ENCODE measurements around the gene LEAP2.
A peak's percentile ranks its signal among the peaks of the same experiment; 100 is the strongest.
"Not testable (repeated sequence)": the region's sequence is repeated elsewhere in the genome, so short reads cannot be mapped to it uniquely, and the experiment has no call there.

Gene LEAP2

GRCh38 chr5:132840896-132841295 is 32.6 kb upstream of the LEAP2 start:
- DNase-seq (ENCODE audit: low read depth): no peak

GRCh38 chr5:132841305-132841704 is 32.2 kb upstream of the LEAP2 start:
- DNase-seq (ENCODE audit: low read depth): peak; percentile 64

DNA sequence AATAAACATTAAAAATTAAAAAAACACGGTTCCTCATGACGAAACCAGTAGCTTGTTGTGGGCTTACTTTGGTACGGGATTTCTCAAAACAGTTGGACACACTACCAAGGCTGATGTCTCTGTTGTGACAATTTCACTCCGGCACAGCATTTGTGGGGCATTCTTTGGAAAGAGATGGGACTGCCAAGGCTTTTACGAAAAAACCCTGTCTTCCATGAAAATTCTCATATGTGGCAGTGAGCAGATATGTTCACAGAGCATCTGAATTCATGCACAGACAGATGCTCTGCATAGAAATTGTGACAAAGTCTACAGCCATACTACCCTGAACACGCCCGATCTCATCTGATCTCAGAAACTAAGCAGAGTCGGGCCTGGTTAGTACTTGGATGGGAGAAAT is 25.2 kb upstream of the LEAP2 start:
- no peak for DNase-seq (ENCODE audit: low read depth)

GRCh38 chr5:132849347-132849746 is 24.1 kb upstream of the LEAP2 start:
- no peak for DNase-seq (ENCODE audit: low read depth)

DNA sequence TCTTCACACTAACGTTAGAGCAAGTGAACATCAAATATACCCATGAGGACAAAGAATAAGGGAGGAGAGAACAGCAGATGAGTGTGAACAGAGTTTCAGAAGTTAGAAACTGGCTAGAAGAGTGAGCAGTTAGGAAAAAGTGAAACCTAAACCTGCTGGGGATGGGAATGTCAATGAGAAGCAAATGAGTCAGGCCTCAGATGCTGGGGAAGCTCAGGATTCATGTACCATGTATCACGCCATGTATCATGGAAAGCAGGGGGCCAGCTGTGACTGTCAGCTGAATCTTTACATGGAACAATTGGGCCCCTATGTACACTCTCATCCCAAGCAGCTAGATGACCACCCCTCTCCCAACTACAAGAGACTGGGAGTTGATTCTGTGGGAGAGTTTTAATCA is 23.4 kb upstream of the LEAP2 start:
- peak; percentile 34 for DNase-seq (ENCODE audit: low read depth)

GRCh38 chr5:132853323-132853722 is 20.1 kb upstream of the LEAP2 start:
- DNase-seq (ENCODE audit: low read depth): no peak

- no peak for DNase-seq (ENCODE audit: low read depth)
Observed at GRCh38 chr5:132853790-132854189, 19.7 kb upstream of the LEAP2 start.

DNA sequence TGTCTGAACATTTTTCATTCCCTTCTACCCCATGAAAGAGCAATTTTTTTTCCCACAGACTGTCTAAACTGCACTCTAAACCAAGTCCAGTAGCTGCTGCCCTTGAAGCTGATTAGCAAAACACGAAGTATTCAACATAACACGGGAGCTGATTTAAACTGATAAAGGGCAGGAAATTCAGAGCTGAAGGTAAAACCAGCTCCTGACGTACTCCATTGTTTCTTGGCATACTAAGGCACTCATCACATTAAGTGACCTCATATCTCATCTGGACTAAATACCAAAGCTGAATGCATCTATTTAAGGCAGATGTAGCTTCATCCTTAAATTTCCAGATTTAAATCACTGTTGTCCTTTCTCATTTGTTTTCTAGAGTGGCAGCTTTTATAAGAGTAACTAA is 19.2 kb upstream of the LEAP2 start:
- no peak for DNase-seq (ENCODE audit: low read depth)

GRCh38 chr5:132854992-132855391 is 18.5 kb upstream of the LEAP2 start:
- DNase-seq (ENCODE audit: low read depth): not testable (repeated sequence)

- DNase-seq (ENCODE audit: low read depth): no peak
Observed at GRCh38 chr5:132856011-132856410, 17.5 kb upstream of the LEAP2 start.

GRCh38 chr5:132859889-132860437 is 13.5 kb upstream of the LEAP2 start:
- no peak for DNase-seq (ENCODE audit: low read depth)

- no peak for DNase-seq (ENCODE audit: low read depth)
Observed at GRCh38 chr5:132860742-132861141, 12.7 kb upstream of the LEAP2 start.

DNA sequence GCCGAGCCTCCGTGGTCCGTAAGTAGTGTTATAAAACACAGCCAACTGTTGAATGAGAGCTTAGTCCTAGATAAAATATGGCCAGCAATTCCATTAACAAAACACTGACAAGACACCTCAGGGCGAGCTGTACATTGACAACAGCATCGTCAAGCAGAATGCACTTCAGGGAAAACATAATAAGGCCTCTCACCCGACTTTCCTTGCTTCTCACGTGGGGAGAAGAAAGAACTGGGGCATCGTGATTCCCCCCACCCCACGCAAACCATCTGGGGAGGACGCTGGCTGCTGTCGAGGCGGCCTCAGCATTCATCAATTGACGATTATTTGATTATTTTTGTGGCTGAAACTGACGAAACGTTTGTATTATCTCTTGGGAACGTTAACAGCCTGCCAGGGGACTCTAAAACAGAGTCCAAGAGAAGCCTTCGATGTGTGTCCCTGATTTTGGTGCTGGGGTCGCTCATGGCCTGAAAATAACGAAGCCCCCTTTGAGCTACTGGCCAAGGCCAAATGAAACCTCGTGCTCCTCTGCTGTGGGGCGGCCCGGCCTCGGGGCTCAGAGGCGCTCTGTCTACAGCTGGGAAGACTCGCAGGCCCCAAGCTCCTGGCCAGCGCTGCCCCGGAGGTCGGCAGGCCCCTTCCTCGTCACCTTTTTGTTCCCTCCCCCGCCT is 7.7 kb upstream of the LEAP2 start:
- DNase-seq (ENCODE audit: low read depth): no peak

- DNase-seq (ENCODE audit: low read depth): peak; percentile 100
Observed at GRCh38 chr5:132866342-132867045, 7.0 kb upstream of the LEAP2 start, which contains the start of the genes GDF9 and UQCRQ. GDF9 (minus strand) TSS chr5:132866469; CDS start chr5:132864533, 1,936 bp downstream. UQCRQ (plus strand) TSS chr5:132866642; CDS start chr5:132866882, 240 bp downstream.

- no peak for DNase-seq (ENCODE audit: low read depth)
Observed at GRCh38 chr5:132867046-132867451, 6.4 kb upstream of the LEAP2 start.

- no peak for DNase-seq (ENCODE audit: low read depth)
Observed at GRCh38 chr5:132868754-132869153, 4.7 kb upstream of the LEAP2 start.

DNA sequence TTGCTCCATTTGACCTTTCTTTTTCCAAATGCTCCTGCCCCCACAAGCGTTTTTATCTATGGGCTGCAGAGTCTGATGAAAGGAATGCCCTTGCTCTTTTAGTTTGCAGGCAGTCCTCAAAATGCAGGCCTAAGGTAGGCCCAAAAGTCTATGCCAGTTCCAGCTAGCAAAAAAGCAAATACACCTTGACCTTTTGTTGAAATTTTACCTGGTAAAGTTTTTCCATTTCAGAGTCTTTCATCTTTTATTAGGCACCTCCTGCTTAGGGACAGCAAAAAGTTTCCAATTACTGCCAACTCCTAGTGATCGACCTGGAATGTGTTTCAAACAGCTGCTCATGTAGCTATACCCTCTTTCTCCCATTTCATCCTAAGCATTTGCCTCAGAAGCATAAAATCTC is 2.7 kb upstream of the LEAP2 start:
- no peak for DNase-seq (ENCODE audit: low read depth)

DNA sequence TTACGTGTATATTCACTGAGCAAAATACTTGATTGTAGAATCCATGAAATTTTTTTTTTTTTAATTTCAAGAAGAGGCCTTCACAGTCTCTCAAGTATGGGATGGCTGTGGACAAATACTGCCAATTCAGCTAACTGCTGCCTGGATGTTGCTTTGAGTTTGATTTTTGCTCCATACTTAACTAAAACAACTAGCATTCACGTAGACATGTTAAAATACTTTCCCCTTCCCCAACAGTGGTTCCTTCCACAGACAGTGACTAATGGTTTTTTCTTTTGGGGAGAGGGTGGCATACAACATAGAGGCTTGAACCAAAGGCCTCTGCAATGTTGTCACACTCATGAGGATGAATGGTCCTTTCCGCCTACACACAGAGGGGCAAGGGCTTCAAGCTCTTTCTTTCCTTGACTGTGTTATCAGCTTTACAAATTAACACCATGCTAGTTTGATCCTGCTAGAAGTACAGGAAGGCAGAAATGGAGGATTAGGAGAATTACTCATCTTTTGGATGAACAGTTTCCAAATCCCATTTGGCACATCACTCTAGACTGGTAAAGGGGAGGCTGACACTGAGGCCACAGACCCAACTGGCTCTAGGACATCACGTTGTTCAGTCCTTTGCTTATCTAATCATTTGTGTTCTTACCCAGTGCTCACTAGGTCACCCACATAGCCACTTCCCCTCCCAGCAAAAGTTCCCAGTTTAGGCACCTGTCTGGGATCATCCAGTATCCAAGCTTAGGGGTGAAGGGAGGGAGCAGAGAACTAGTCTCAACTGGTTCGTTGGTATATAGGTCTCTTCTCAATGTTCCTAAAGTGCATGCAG is 1.8 kb upstream of the LEAP2 start:
- DNase-seq (ENCODE audit: low read depth): no peak

DNA sequence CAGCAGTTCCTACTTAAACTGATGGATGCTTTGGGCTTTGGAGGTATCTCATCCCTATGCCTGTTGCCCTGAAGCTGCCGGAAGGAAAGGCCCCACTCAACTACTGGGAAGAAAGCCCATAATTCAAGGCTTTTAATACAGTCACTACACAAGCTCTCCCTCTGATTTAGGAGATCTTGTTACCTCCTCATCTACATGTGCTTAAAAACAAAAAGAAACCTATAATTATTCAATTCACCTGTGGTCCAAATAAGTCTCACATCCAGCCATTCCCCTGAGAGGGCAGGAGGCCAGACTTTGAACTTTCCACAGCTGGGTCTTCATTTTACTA is 715 bp upstream of the LEAP2 start:
- DNase-seq (ENCODE audit: low read depth): no peak

- DNase-seq (ENCODE audit: low read depth): no peak
Observed at GRCh38 chr5:132873930-132874271, 433 bp downstream of the LEAP2 start.

DNA sequence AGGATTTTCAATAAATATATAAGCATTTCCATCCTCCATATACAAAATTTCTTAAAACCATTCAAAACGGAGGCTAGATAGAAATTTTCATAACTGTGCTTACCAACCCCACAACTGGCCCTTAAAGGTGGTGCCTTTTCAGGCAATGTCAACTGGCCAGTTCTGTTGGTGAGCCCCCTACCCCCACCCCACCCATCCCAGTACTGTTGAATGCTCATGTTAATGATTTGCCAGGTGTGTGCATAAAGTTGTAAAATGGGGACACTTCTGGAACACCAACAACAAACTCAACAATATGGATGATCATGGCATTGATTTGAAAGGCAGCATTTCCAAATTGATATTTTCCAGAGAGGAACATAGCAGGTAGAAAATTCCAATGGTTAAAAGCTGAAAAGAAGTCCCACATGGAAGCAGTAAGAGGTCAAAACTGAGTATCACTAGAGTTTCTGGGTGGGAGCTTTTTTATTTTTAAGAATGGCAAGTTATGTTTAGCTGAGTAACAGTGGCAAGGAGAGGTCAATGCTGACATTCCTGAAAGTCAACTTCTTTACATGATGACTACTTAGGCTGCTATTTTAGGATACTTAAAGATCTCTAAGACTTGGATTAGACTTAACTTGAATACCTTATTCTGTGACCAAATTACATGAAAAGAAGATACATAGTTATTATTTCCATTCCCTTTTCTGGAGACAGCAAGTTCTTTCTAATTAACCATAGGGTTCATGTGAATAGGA is 2.7 kb downstream of the LEAP2 start:
- DNase-seq (ENCODE audit: low read depth): no peak

DNA sequence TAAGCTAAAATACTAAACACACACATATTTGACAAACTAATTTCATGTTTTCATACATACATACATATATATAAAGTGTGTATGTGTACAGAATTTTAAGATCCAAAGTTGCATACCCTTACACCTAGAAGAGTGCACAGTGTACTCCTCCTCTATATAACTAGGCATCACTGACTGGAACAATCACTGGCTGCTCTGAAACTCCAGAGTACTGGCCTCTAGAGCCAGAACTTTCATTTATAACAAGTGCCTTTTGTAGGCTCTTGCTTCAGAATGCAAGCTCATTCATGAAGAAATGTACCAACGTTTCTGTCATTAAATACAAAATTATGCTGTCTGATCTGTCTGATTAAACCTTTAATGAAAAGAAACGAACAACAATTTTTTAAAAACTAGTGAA is 4.0 kb downstream of the LEAP2 start:
- DNase-seq (ENCODE audit: low read depth): no peak
